IMR-90 (cell line): ENCODE results near the gene CKB.

Experiments used
- CTCF ChIP-seq: conservative IDR thresholded peaks from 2 replicates; pipeline ENCODE4 v1.5.1; 2012; ENCODE audit warnings: mild to moderate bottlenecking, low read depth, low read length, improper control_type of control experiment
- POLR2A ChIP-seq: IDR thresholded peaks from 2 replicates; pipeline ENCODE4 v1.6.1; 2012; ENCODE audit warnings: mild to moderate bottlenecking, low read depth, low read length
- SMC3 ChIP-seq: fragments of 150-350 bp; IDR thresholded peaks from 2 replicates; pipeline ENCODE4 v1.6.1; 2016; ENCODE audit warnings: low read depth, mild to moderate bottlenecking, antibody characterized with exemption, low read length, moderate library complexity

GRCh38 chr14:103496776-103497175 lies 25.9 kb downstream of the CKB start:
- TF ChIP-seq CTCF = no peak
- no peak for TF ChIP-seq POLR2A
- no peak for TF ChIP-seq SMC3
